ENCODE data around the gene P2RY8.

- TF ChIP-seq YY1 (IDR thresholded peaks at IDR 0.05; ENCODE audit: insufficient read depth, insufficient read length): no peak
- no peak for TF ChIP-seq ZNF274 (IDR thresholded peaks at IDR 0.05; ENCODE audit: low read depth, low read length)
Measured at GRCh38 chrX:1561164-1561563, 24.2 kb upstream of the P2RY8 start.

All from NT2/D1 (cell line).